Parathyroid adenoma (tissue), 2 donors: ENCODE data around the gene PROM2.

Source experiments
- H2AFZ ChIP-seq: fragments of 300-600 bp; sonication (generic); one replicate; pipeline ENCODE4 v1.7.0; 2017; ENCODE audit warnings: antibody characterized with exemption, mild to moderate bottlenecking
- H3K27ac ChIP-seq: fragments of 300-600 bp; sonication (generic); one replicate; pipeline ENCODE4 v1.7.0; 2017
- H3K27me3 ChIP-seq: fragments of 300-600 bp; sonication (generic); one replicate; pipeline ENCODE4 v1.7.0; 2017; ENCODE audit warnings: low read length; ENCODE audit not compliant: control insufficient read depth, insufficient read depth
- H3K36me3 ChIP-seq: fragments of 300-600 bp; sonication (generic); one replicate; pipeline ENCODE4 v1.7.0; 2017; ENCODE audit warnings: low read length; ENCODE audit not compliant: control insufficient read depth, insufficient read depth
- H3K4me1 ChIP-seq: fragments of 300-600 bp; sonication (generic); one replicate; pipeline ENCODE4 v1.7.0; 2017; ENCODE audit warnings: control low read depth
- H3K4me2 ChIP-seq: fragments of 300-600 bp; sonication (generic); one replicate; pipeline ENCODE4 v1.7.0; 2017; ENCODE audit warnings: low read length
- H3K4me3 ChIP-seq: fragments of 300-600 bp; sonication (generic); one replicate; pipeline ENCODE4 v1.7.0; 2017; ENCODE audit warnings: low read depth, low read length
- H3K79me2 ChIP-seq: fragments of 300-600 bp; sonication (generic); one replicate; pipeline ENCODE4 v1.7.0; 2017; ENCODE audit warnings: control low read depth
- H3K9ac ChIP-seq: fragments of 300-600 bp; sonication (generic); one replicate; pipeline ENCODE4 v1.7.0; 2017; ENCODE audit warnings: mild to moderate bottlenecking
- H3K9me3 ChIP-seq: fragments of 300-600 bp; sonication (generic); one replicate; pipeline ENCODE4 v1.7.0; 2017; ENCODE audit warnings: low read length; ENCODE audit not compliant: control insufficient read depth
- CTCF ChIP-seq: fragments of 300-600 bp; sonication (generic); IDR thresholded peaks from one replicate; pipeline ENCODE4 v1.7.0; 2017; ENCODE audit warnings: antibody characterized with exemption, mild to moderate bottlenecking
- donor health status: primary hyperparathyroidism.

PROM2 gene

GRCh38 chr2:95274291-95275150 lies at the start of gene PROM2:
Gene PROM2, plus strand, starts transcription at chr2:95274449. Its CDS starts 137 bp downstream, at chr2:95274586.
- peak; percentile 3 for TF ChIP-seq CTCF
- peak within 1 kb of the TSS; percentile 67 for H3K9ac ChIP-seq
- H3K4me3 ChIP-seq: peak within 1 kb of the TSS; percentile 54
- no peaks in the 10 kb centered on the region for H3K36me3 ChIP-seq
- H3K27me3 ChIP-seq: no peaks in the 10 kb centered on the region
- H3K9me3 ChIP-seq: no peaks in the 10 kb centered on the region
- H3K4me2 ChIP-seq: peak within 1 kb of the TSS; percentile 71
- H2AFZ ChIP-seq: peak within 1 kb of the TSS; percentile 74
- H3K27ac ChIP-seq: peak within 1 kb of the TSS; percentile 97
- H3K4me1 ChIP-seq: peaks cover 38% of the 10 kb centered on the region
- peaks cover 20% of the 10 kb centered on the region for H3K79me2 ChIP-seq

- Histone ChIP-seq H3K79me2 (no peaks in the 10 kb centered on the region), H3K36me3 (no peaks in the 10 kb centered on the region), H3K4me3 (no peak overlapping the region), H3K4me2 (no peak overlapping the region), H3K9me3 (no peaks in the 10 kb centered on the region), H3K4me1 (no peaks in the 10 kb centered on the region), H3K9ac (no peak overlapping the region), H3K27me3 (no peaks in the 10 kb centered on the region), H2AFZ (no peak overlapping the region), H3K27ac (no peak overlapping the region)
- no peak for TF ChIP-seq CTCF
These were observed 48.6 kb upstream of the PROM2 start for GRCh38 chr2:95225658-95226057.

DNA sequence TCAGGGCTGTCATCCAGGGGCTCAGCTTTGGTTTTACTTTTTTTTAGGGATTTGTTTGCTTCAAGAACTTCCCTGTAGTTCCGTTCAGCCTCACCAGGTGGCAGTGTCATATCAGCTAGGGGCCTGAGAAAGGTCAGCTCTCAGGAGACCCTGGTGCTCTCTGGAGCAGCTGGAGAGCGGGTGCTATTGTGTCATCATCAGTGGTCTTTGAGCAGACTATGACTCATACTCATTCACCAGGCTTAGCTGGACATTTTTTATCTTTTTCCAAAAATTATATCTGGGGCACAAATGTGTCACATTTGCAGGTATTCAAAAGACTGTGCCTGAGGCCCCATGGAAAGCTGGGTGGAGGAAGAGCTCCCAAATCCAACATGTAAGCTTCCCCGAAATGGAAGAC lies 42.5 kb upstream of the PROM2 start:
- Histone ChIP-seq H2AFZ (no peak overlapping the region), H3K4me2 (no peak overlapping the region), H3K9ac (no peak overlapping the region), H3K4me3 (no peak overlapping the region), H3K4me1 (peaks cover 5% of the 10 kb centered on the region), H3K27ac (no peak overlapping the region), H3K9me3 (no peaks in the 10 kb centered on the region), H3K27me3 (no peaks in the 10 kb centered on the region), H3K36me3 (no peaks in the 10 kb centered on the region), H3K79me2 (no peaks in the 10 kb centered on the region)
- TF ChIP-seq CTCF: peak; percentile 93

DNA sequence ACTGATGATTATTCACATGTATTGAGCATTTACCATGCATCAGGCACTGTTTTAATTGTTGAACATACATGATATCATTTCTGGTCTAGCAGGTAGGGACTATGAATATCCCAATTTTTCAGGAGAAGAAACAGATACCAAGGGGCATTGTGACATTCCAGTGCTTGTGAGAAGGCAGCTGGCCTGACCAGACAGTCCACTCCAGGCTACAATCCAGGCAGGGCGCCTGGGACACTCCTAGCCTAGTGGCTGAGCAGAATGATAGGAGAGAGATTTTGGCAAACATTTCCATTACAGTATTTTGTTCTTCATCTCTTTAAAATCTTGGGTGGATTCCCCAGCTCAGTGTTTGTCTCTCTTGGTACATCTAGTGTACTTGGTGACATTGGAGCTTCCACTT lies 42.0 kb upstream of the PROM2 start:
- Histone ChIP-seq H3K36me3 (no peaks in the 10 kb centered on the region), H3K79me2 (no peaks in the 10 kb centered on the region), H3K9ac (no peak overlapping the region), H3K4me1 (peaks cover 5% of the 10 kb centered on the region), H3K4me2 (no peak overlapping the region), H3K9me3 (no peaks in the 10 kb centered on the region), H3K27me3 (no peaks in the 10 kb centered on the region), H3K4me3 (no peak overlapping the region), H2AFZ (no peak overlapping the region), H3K27ac (no peak overlapping the region)
- TF ChIP-seq CTCF: no peak
